HG03558 (cell line): Measurements from ENCODE around the gene WDR4.
"Not testable (repeated sequence)": the region's sequence is repeated elsewhere in the genome, so short reads cannot be mapped to it uniquely, and the experiment has no call there.

Source experiments
- ATAC-seq: cut with Tn5 transposase; IDR thresholded peaks from one replicate; pipeline ENCODE4 v1.9.1; 2021; ENCODE audit warnings: moderate number of reproducible peaks; ENCODE audit not compliant: unreplicated experiment; ENCODE audit errors: extremely low read depth

WDR4 gene

DNA sequence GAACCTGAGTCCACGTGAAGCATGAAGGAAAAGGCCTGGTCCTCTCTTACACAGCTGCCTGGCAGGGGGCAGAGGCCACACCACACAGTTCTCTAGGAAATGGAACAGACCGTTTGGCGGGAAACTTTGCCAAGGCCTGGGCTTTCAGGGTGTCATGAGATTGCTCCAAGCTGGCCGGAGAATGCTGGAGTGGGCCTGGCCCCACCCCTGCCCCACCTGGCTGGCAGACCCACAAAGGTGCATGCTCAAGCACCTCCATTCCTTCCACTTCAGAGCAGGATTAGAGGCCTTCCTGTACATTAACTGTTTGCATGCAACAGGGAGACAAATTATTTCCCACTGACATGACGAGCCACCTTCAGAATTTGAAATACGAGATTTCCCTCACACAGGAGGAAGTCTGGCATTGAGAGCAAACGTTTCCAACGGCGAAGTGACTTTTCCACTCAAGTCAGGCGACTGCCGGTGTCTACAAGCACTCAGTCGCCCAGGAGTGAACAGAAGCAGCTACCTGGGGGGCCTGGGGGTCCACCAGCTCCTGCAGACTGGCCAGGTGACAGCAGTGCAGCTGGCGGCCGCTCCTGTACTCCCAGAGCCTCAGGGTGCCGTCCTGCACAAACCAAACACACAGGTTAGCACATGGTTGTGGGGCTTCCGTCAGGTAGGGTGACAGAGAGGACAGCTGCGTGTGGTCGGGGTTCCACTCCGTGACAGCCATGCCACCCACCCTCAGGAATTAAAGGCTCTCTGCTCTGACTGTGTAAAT lies 24.0 kb downstream of the WDR4 start:
- ATAC-seq = no peak

DNA sequence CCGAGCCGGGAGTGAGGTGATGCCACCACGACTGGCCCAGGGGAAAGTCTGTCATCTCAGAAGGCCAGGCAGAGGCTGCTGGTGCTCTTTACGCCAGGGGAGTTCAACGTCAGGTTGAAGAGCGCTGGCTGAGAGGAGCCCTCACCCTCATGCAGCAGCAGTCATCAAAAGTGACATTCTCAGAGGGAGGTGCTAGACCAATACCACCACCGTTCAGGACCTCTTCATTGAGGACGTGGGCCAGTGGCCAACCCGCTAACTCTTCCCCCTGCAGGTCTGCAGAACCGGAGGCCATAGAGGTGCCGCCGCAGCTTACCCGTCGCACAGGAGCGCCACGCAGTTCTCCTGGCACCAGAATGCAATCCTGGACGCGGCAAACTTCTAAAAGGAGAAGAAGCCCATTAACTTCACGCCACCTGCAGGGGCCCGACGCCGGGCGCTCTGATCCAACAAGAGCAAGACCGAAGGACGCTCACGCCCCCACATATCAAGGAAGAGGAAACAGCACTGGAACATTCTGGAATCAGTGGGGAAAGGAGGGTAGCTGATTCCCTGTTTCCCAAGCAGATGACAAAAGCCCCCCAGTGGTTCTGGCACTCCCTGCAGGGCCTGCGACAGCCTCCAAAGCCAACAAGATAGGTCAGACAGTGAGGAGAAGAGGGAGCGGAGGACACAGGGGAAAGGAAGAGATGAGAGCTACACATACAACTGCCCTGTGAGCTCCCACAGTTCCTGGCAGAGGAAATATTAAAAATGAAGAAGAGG lies 24.9 kb downstream of the WDR4 start:
- ATAC-seq = no peak

DNA sequence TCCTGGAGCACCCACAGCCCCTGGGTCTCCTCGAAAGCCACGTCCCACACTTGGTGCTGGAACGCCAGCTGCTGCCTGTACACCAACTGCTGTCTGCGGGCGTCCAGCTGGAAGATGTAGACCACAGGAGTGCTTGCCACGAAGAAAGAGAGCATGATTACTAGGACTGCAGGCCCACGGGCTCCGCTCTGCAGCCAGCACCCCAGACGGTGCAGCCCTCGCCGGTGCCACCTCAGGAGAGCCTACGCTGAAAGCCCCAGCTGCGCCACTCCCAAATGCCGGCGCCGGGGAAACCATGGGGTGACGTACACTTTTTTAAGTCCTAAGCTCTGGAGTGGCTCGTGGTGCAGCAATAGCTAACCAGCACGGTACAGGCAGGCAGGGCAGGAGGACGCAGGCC lies 25.7 kb downstream of the WDR4 start:
- ATAC-seq = no peak

DNA sequence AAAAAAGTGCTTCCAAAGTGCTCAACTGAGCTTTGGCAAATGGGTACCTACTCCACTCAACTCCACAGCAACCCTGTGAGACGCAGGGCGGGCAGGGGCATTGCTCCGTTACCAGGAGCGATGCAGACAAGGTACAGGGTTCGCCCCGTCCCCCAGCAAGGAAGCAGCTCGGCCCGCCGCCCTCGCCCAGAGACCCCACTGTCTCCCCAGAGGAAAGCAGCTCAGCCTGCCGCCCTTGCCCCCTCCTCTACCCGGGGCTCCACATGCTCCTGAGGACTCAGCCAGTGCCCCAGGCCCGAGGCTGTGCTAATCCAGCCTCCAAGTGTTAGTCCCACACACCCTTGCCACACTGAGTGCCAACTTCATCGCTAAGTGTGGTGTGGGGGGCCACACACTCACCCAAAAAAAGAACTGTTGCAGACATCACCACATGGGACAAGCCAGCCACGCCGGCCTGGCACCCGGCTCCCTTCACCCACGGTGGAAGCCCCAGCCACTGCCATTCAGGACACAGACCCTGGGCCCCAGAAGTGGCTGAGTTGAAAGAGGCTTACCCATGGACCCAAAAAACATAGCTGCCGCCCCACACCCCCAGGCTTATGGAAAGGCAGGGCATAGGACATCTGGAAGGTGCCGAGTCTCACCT lies 26.3 kb downstream of the WDR4 start:
- ATAC-seq = no peak

DNA sequence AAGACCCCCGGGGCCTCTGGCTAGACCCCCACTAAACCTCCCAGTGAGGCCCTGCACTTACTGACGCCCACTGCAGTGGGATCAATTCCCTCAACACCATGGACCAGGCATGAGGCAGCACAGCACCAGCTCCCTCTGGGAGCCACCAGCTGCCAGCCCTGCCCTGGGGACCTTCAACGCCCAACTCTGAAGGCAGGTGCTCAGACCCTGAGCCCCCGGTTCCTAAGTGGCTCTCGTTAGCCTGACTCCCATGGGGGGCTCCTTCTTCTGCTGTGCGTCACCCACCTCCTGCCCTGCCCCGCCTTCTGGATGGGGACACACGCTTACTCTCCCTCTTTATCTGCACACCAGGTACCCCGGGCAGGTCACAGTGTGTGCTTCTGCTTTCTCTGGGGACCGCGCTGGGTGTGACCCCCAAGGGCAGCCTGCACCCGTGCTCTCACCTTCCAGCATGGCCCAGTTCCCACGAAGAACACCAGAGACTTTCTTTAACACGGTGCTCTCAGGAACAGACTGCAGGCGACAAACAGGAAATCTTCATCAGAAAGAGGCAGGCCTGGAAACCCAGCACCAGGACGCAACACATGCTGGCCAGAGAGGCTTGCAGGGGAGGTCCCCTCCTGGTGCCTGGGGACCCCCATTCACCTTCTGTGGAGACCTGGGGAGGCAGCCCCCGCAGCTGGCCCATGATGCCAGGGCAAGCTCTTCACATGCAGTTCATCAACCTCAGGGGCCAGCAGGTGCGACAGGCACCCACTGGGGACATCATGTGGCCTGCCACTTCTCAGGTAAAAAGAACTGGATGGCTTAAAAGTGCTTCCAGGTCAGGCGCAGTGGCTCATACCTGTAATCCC lies 27.3 kb downstream of the WDR4 start:
- ATAC-seq = no peak

DNA sequence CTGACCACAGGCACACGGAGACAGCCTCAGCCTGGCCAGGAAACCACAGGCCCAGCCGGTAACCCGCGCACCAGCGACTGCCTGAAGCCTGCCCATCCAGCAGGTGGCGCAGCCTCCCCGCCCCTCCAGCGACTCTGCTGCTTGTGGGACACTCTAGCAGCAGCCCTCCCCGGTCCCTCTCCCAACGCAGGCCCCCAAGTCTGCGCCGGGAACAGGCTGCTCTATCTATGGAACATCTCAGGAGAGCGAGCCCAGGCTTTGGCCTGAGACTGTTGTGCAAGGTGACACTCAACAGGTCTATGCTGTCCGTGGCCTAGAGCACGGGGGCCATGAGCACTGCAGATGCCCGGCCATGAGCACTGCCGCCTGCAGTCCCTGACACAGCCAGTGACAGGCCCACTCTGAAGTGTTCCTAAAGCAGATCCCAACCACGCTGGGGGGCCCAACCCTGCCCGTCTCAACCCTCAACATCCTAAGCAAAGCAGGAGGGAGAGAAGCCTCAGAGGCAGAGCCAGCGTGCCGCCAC lies 28.4 kb downstream of the WDR4 start:
- no peak for ATAC-seq

DNA sequence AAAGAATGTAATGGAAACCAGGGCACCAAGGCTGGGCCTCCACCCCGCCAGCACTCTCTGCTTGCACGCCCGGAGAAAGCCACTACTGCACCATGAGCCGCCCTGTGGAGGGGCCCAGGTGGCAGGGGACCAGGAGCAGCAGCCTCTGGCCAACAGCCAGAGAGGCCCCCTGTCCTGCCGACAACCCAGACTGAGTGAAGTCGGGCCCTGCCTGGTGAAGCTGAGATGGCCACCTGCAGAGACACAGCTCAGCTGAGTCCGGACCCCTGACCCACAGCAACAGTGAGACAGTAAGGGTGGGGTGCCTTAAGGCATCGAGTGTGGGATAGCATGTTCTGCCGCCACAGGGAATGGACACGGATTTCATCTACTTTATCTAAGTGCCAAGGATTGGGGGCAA lies 28.9 kb downstream of the WDR4 start:
- no peak for ATAC-seq

DNA sequence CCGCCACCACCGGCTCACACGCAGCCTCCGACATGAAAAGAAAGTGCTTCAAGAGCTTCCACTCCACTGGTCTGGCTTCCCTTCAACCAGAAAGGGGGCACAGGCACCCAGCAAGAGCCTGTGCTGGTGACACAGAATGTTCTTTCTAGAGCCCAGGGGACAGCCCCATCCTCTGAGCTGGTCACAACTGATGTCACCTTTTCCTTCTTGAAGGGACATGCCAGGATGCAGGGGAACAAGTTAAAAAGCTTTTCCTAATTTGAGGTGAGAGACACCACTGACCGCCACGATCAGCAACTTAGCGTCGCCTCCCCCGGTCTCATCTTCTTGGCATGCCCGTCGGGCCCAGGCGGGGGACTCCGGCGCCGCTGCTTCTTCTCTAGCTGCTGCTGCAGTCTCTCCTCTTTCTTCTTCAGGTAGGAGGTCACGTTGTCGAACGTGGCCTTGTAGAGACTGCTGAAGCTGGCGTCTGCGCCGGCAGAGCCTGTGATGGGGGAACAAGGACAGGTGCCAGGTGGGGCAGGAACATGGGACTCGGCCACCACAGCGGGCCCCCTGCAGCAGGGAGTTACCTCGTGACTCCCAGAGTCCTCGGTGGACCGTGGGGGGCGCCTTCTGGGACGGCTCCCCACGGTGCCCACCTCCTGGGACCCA lies 29.5 kb downstream of the WDR4 start:
- ATAC-seq = no peak

DNA sequence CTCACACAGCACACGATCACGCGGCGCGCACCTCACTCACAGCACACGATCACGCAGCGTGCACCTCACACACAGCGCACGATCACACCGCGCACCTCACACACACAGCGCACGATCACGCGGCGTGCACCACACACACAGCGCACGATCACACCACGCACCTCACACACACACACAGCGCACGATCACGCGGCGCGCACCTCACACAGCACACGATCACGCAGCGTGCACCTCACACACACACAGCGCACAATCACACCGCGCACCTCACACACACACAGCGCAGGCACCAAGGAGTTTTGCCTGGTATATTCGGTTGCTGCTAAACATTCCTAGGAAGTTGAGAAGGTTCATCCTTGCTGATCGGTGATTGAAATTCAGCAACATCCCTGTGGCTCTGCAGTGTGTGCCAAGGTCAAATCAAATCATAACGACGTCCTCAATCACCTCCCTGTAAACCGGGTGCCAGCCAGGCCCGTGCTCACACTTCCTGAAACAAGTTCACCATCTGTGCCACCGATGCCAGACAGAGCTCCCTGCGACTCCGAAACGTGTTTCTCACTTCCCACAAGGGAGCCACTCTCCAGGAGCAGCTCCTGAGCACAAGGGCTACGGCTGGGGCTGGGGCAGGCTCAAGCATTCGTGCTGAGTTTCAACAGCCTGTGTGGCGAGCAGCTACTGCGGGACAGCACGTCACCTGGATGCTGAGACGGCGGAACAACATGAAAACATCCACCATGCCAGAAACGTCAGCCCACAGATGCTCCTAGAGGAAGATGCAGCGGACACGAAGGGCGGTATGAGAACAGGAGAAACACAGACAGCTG lies 30.2 kb downstream of the WDR4 start:
- ATAC-seq = no peak

DNA sequence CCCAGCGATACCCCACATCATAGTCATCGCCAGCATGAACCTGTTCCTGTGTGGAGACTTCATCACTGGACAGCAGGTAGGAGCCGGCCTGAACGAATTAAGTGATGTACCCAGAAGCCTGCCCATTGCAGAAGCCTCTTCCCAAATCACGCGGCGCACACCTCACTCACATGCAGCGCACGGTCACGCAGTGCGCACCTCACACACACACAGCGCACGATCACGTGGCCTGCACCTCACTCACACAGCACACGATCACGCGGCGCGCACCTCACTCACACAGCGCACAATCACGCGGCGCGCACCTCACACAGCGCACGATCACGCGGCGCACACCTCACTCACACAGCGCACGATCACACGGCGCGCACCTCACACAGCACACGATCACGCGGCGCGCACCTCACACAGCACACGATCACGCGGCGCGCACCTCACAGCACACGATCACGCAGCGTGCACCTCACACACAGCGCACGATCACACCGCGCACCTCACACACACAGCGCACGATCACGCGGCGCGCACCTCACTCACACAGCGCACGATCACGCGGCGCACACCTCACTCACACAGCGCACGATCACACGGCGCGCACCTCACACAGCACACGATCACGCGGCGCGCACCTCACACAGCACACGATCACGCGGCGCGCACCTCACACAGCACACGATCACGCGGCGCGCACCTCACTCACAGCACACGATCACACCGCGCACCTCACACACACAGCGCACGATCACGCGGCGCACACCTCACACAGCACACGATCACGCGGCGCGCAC lies 31.0 kb downstream of the WDR4 start:
- not testable (repeated sequence) for ATAC-seq

DNA sequence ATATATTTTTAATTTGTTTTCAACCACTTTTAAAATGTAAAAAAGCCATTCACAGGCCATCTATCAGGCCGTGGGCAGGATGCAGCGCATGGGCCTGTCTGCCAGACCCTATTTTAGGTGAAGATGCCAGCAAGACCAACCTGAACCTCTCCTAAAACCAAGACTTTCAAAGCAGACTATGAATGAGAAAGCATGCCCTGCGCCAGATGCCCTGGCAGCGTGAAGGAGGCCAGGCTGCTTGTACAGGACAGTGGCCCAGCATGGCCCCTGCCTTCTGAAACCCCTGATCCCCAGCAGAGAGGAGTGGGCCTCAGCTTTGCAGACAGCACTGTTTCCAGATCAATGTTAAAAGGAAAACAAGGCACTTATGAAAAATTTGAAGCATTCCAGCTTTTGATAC lies 31.6 kb downstream of the WDR4 start:
- no peak for ATAC-seq

DNA sequence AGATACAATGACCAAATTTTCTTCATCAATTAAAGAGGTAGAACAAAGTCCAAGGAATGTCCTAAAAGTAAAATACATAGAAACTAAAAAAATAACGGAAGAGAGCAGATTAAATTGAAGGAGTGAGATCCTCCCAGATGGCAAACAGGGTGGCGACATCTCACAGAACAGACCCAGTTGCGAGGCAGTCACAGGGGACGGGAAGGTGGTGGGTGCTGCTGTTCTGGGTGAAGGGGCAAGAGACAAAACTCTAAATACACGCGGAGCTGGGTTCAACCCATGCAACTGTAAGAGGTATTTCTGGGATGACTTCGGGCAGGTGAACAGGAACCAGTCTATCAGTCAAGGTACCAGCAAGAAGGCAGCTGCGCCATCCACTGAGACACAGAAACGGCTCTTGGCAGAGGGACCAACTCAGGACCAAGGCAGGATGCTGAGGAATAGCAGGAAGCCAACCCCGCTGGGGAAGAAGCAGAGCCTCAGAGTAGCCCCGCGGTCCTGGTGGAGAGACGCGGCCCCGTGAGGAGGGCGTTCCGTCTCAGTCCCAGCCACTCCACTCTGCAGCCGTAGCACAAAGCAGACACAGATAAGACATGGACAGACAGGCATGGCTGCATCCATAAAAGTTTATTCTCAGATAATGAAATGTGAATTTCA lies 32.2 kb downstream of the WDR4 start:
- ATAC-seq = no peak

DNA sequence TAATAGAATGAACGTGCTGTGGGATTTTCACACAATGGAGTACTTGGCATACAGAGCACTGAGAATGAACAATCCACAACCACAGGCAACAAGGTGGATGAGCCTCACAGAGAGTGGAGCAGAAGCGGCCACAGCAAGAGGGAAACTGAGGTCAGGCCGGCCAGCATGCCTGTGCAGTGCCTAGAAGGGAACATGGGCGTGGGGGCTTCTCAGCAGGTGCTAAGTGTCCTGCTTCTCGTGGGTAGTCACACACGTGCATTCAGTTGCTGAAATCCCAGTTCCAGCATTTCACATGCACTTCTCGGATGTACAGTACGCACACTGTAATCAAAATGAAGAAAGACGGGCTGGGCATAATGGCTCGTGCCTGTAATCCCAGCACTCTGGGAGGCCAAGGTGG lies 33.1 kb downstream of the WDR4 start:
- ATAC-seq = no peak

DNA sequence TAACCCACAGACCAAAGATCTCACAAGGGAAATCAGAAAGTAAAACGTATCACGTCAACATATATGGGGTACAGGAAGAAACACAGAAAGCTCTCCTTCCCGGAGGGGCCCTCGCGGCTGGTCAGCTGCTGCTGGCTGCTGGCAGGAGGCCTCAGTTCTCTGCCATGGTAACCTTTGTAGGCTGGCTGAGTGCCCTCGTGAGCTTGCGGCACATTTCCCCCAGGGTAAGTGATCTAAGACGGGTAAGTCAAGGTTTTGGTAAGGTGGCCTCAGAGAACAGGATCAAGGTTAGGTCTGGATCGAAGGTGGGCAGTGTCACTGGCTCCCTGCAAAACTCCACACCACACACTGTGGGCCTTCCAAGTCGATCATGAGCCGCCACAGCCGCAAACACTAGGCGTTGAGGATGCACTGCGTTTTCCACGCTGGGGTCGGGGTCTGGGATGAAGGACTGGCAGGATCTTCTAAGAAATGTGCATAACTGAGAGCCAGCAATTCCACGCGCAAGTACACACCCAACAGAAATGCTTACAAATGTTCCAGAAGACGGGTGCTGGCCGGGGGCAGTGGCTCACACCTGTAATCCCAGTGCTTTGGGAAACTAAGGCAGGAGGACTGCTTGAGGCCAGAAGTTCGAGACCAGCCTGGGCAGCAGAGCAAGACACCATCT lies 33.9 kb downstream of the WDR4 start:
- ATAC-seq = no peak

DNA sequence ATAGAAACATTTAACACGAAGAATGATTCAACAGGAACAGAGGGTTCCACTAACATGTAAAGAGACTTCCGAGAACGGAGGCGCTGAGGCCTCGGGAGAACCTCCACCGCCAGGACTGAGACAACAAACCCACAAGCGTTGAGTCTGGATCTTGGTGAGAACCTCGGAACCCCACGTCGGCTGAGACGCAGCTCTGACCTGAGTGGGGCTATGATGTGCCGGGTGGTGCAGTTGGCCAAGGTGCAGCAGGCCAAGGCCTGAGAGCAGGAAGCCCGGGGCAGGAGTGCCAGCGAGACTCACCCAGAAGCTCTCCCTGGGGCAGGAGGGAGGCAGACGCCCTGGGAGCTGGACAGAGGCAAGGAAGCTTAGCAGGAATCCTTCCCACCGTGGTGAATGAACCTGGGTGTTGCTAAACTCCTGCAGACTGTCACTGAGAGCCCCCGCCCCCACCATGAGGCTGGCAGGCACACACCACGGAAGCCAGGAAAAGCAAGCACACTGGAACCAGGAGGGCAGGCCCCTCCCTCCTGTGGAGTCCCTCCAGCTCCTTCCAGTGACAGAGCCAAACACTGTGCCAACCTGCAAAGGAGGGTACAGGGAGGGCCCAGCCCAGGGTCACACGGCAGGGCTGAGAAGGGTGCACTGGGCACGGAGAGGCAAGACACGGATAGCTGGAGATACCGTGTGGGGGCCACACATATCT lies 34.8 kb downstream of the WDR4 start:
- no peak for ATAC-seq

DNA sequence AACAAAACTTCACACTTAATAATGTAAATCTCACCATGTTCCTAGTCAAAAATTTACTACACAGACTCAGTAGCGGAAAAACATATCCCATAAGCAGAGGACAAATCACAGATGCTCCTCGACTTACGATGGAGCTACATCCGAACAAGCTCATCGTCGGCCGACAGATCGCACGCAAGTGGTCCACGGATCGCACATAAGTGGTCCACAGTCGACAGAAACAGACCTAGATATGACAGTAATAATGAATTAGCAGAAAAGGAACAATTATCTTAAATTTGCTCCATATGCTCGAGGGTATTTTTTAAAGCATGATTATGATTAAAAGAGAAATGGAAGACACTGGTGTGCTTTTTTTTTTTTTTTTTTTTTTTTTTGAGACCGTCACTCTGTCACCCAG lies 36.3 kb downstream of the WDR4 start:
- ATAC-seq = no peak
